GM12878 (cell line): ENCODE data around the gene KIF5C. TPM values are rescaled to one million over a fixed set of nuclear protein-coding genes. Genes with fewer than 3 reads are reported as not detected.

Experiments used
- ATAC-seq: fragments of 200-7000 bp; cut with Tn5 transposase; 3 replicates; pipeline ENCODE4 v1.9.1; 2020; ENCODE audit warnings: mild to moderate bottlenecking, moderate library complexity
- BruUV-seq: library from RNA; stranded (reverse); fragments of 400-500 nt; replicated peaks from 2 replicates; lab custom pipeline; 2021; lab: Mats Ljungman, UMichigan
- CTCF ChIA-PET: fragments of 300-600 bp; sonication (Branson Sonifier 250); formaldehyde crosslinking; extraction: SDS; loops from one replicate; lab custom pipeline; 2021; ENCODE audit warnings: inconsistent platforms; lab: Yijun Ruan, JAX
- POLR2A ChIA-PET: fragments of 350-600 bp; formaldehyde crosslinking; extraction: SDS; loops from one replicate; lab custom pipeline; 2021; ENCODE audit warnings: inconsistent platforms; lab: Charles Lee
- RAD21 ChIA-PET: fragments of 300-600 bp; sonication (Branson Sonifier 250); formaldehyde crosslinking; loops from one replicate; lab custom pipeline; 2023; ENCODE audit warnings: antibody characterized with exemption; ENCODE audit not compliant: unreplicated experiment; lab: Charles Lee
- SMC1A ChIA-PET: fragments of 300-600 bp; sonication (Branson Sonifier 250); formaldehyde crosslinking; loops from one replicate; lab custom pipeline; 2023; ENCODE audit not compliant: unreplicated experiment, uncharacterized antibody; lab: Charles Lee
- DNase-seq: peaks from one replicate; pipeline ENCODE4 v3.0.0-alpha.2; 2011; ENCODE audit warnings: low read depth, low spot score
- FAIRE-seq: peaks from 3 replicates; lab custom pipeline; 2011; peaks lifted over from hg19 to GRCh38; lab: Jason Lieb, UNC
- H2AFZ ChIP-seq: 2 replicates; pipeline ENCODE4 v1.6.0; 2011; ENCODE audit warnings: low read depth, low read length, control low read depth; ENCODE audit not compliant: control insufficient read depth
- H3K27ac ChIP-seq: 2 replicates; pipeline ENCODE4 v1.5.1; 2011; ENCODE audit warnings: control low read depth; ENCODE audit not compliant: control insufficient read depth, insufficient read depth
- H3K27me3 ChIP-seq, 2 experiments: replicated peaks in 1 of 2; 2 replicates each; pipeline versions ENCODE4 v1.6.0 to v1.6.1; 2011; ENCODE audit warnings: low read length in 1 of 2; ENCODE audit not compliant: control insufficient read depth in 2 of 2, insufficient read depth in 2 of 2
- H3K36me3 ChIP-seq, 2 experiments: 2 replicates each; pipeline ENCODE4 v1.5.1; 2011; ENCODE audit warnings: low read length in 1 of 2; ENCODE audit not compliant: control insufficient read depth in 2 of 2, insufficient read depth in 2 of 2
- H3K4me1 ChIP-seq: 2 replicates; pipeline ENCODE4 v1.6.1; 2011; ENCODE audit warnings: mild to moderate bottlenecking, low read length, moderate library complexity, mixed read lengths; ENCODE audit not compliant: control insufficient read depth, insufficient read depth
- H3K4me2 ChIP-seq: 2 replicates; pipeline ENCODE4 v1.6.0; 2011; ENCODE audit warnings: control low read depth; ENCODE audit not compliant: control insufficient read depth, insufficient read depth
- H3K4me3 ChIP-seq: fragments of 200-600 bp; sonication (generic); 2 replicates; pipeline ENCODE4 v1.5.1; 2016
- H3K79me2 ChIP-seq: 2 replicates; pipeline ENCODE4 v1.6.0; 2011; ENCODE audit warnings: low read length; ENCODE audit not compliant: control insufficient read depth, insufficient read depth
- H3K9ac ChIP-seq: 2 replicates; pipeline ENCODE4 v1.8.0; 2011; ENCODE audit warnings: low read length, control low read depth, mixed read lengths; ENCODE audit not compliant: control insufficient read depth, insufficient read depth
- H3K9me3 ChIP-seq: replicated peaks from 3 replicates; pipeline ENCODE4 v1.5.1; 2011; ENCODE audit warnings: mild to moderate bottlenecking, low read length; ENCODE audit not compliant: control insufficient read depth, insufficient read depth
- H4K20me1 ChIP-seq: 2 replicates; pipeline ENCODE4 v1.6.0; 2011; ENCODE audit not compliant: control insufficient read depth, insufficient read depth
- BACH1 ChIP-seq: fragments of 450-650 bp; IDR thresholded peaks from 2 replicates; pipeline ENCODE4 v1.6.1; 2017; ENCODE audit warnings: mild to moderate bottlenecking, borderline replicate concordance
- BHLHE40 ChIP-seq, 2 experiments: fragments of 450-650 bp in 1 of 2; IDR thresholded peaks; 2 replicates each; pipeline ENCODE4 v1.6.1; 2011 to 2017; ENCODE audit warnings: low read depth in 2 of 2, borderline replicate concordance in 1 of 2, improper control_type of control experiment in 1 of 2, low read length in 1 of 2, mild to moderate bottlenecking in 1 of 2
- CREB1 ChIP-seq: IDR thresholded peaks from 2 replicates; pipeline ENCODE4 v1.6.1; 2012; ENCODE audit warnings: low read depth, mild to moderate bottlenecking, inconsistent platforms
- ETV6 ChIP-seq, 2 experiments: fragments of 450-650 bp in 1 of 2; IDR thresholded peaks in 1 of 2; conservative IDR thresholded peaks in 1 of 2; 2 replicates each; pipeline ENCODE4 v1.6.1; 2014; ENCODE audit warnings: antibody characterized with exemption in 1 of 2, borderline replicate concordance in 1 of 2, low read depth in 1 of 2, mild to moderate bottlenecking in 1 of 2, moderate library complexity in 1 of 2
- KDM1A ChIP-seq: fragments of 200-600 bp; sonication (generic); IDR thresholded peaks from 2 replicates; pipeline ENCODE4 v1.6.1; 2016; ENCODE audit warnings: borderline replicate concordance
- KLF5 ChIP-seq: fragments of 450-650 bp; IDR thresholded peaks from 2 replicates; pipeline ENCODE4 v1.6.1; 2014; ENCODE audit warnings: mild to moderate bottlenecking; ENCODE audit not compliant: partially characterized antibody
- MEF2A ChIP-seq: IDR thresholded peaks from 2 replicates; pipeline ENCODE4 v1.6.1; 2011; ENCODE audit warnings: low read depth, mild to moderate bottlenecking, low read length, moderate library complexity; ENCODE audit not compliant: insufficient read depth
- NBN ChIP-seq: fragments of 450-650 bp; IDR thresholded peaks from 2 replicates; pipeline ENCODE4 v1.6.1; 2016
- NFYA ChIP-seq: IDR thresholded peaks from 2 replicates; pipeline ENCODE4 v1.6.1; 2011; ENCODE audit warnings: low read depth, mild to moderate bottlenecking, low read length, improper control_type of control experiment, borderline replicate concordance
- NFYB ChIP-seq: IDR thresholded peaks from 2 replicates; pipeline ENCODE4 v1.6.1; 2011; ENCODE audit warnings: low read depth, mild to moderate bottlenecking, low read length, improper control_type of control experiment, moderate library complexity; ENCODE audit not compliant: insufficient read depth
- PML ChIP-seq: IDR thresholded peaks from 2 replicates; pipeline ENCODE4 v1.6.1; 2012; ENCODE audit warnings: low read length, inconsistent platforms
- POU2F2 ChIP-seq: IDR thresholded peaks from 3 replicates; pipeline ENCODE4 v1.6.1; 2011; ENCODE audit warnings: low read depth, mild to moderate bottlenecking, low read length, borderline replicate concordance
- SIX5 ChIP-seq: IDR thresholded peaks from 2 replicates; pipeline ENCODE4 v1.6.1; 2011; ENCODE audit warnings: mild to moderate bottlenecking, low read depth, low read length, moderate library complexity; ENCODE audit not compliant: severe bottlenecking
- SMARCA5 ChIP-seq: fragments of 450-650 bp; IDR thresholded peaks from 2 replicates; pipeline ENCODE4 v1.6.1; 2017; ENCODE audit warnings: mild to moderate bottlenecking
- SREBF1 ChIP-seq: IDR thresholded peaks from 2 replicates; pipeline ENCODE4 v1.6.1; 2012; ENCODE audit warnings: mild to moderate bottlenecking, low read length
- SUZ12 ChIP-seq: fragments of 200-600 bp; sonication (generic); IDR thresholded peaks from one replicate; pipeline ENCODE4 v1.6.1; 2018; ENCODE audit warnings: antibody characterized with exemption, mild to moderate bottlenecking; ENCODE audit not compliant: unreplicated experiment
- in situ Hi-C: fragments of 300-500 bp; cut with MboI; formaldehyde crosslinking; loops from 9 replicates; pipeline ENCODE4 v1.14.3; 2018; ENCODE audit warnings: mixed read lengths
- intact Hi-C: fragments of 100-400 bp; cut with micrococcal nuclease; formaldehyde crosslinking; loops from one replicate; pipeline ENCODE4 v1.14.2; 2022; ENCODE audit not compliant: unreplicated experiment
- polyA plus RNA-seq, 11 experiments: library from polyadenylated mRNA; depleted of rRNA in 4 of 11; unstranded in 6 of 11; stranded (reverse) in 5 of 11; fragments of >200 nt; fragmentation: Nextera tagmentation in 4 of 11; fragmentation: Illumina TruSeq in 1 of 11; extraction: Ambion mirVana in 4 of 11; extraction: Trizol in 1 of 11; gene quantifications; 1 replicate in 1 of 11; 2 replicates in 10 of 11; pipeline versions ENCODE4 v1.2.1 to v1.2.3, GENCODE V29; 2011 to 2016; ENCODE audit warnings: inconsistent platforms in 2 of 11, missing spikeins in 2 of 11, low read depth in 1 of 11
- total RNA-seq, 4 experiments: library from RNA; depleted of rRNA in 3 of 4; stranded (reverse); fragments of >200 nt in 3 of 4; fragmentation: Illumina TruSeq in 1 of 4; extraction: Trizol in 1 of 4; gene quantifications; 2 replicates each; pipeline versions ENCODE4 v1.2.1 to v1.2.3, GENCODE V29; 2013 to 2021
- TF ChIP-seq, protein P1 (sequence below): fragments of 450-650 bp; formaldehyde crosslinking; IDR thresholded peaks from 2 replicates; pipeline ENCODE4 v1.5.0; 2022; ENCODE audit warnings: mild to moderate bottlenecking, missing genetic modification characterization

The KIF5C gene
- total and polyA plus RNA-seq, 10 of the 15 experiments (the other 5 are each of a cell fraction or from before 2014, with no cell fraction given) = 0.08 to 0.49 (median 0.24) TPM

DNA sequence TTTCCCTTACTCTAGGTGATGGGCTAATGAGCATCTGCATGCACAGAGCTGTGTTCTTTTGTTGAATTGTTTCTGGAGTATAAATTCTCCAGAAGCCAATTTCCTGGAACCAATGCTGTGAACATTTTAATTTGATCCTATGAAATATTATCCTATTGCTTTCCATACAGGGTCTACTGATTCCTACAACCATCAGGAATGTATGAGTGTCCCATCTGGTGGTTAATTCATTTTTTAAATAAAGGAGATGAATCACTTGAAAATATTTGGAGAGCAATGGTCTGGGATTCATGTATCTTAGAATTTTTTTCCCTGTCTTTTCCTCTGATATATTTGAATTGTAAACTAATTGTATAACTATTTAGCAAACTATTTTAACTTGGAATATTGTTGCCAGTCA lies 14.0 kb downstream of the KIF5C start:
- no peak overlapping the region for H3K4me3 ChIP-seq
- peaks cover 9 to 20% of the 10 kb centered on the region in 2 experiments; a peak in 3 of 4 replicates for H3K27me3 ChIP-seq
- H4K20me1 ChIP-seq = no peaks in the 10 kb centered on the region
- POLR2A ChIA-PET = no interaction called here
- no peak for FAIRE-seq
- TF ChIP-seq BACH1 (no peak), MEF2A (no peak), BHLHE40 (IDR thresholded peaks at IDR 0.05; ENCODE audit: borderline replicate concordance in 1 of 2, low read depth in 2 of 2, low read length in 1 of 2) (no peak), SREBF1 (no peak), NBN (no peak), KLF5 (no peak), SIX5 (no peak), CREB1 (no peak), POU2F2 (no peak), SUZ12 (no peak), KDM1A (no peak), NFYA (no peak), ETV6 (conservative IDR thresholded peaks at IDR 0.05 in 1 of 2, IDR thresholded peaks at IDR 0.05 in 1 of 2; ENCODE audit: borderline replicate concordance in 1 of 2, low read depth in 1 of 2) (no peak), NFYB (no peak), SMARCA5 (no peak), PML (no peak)
- TF ChIP-seq, protein P1, sequence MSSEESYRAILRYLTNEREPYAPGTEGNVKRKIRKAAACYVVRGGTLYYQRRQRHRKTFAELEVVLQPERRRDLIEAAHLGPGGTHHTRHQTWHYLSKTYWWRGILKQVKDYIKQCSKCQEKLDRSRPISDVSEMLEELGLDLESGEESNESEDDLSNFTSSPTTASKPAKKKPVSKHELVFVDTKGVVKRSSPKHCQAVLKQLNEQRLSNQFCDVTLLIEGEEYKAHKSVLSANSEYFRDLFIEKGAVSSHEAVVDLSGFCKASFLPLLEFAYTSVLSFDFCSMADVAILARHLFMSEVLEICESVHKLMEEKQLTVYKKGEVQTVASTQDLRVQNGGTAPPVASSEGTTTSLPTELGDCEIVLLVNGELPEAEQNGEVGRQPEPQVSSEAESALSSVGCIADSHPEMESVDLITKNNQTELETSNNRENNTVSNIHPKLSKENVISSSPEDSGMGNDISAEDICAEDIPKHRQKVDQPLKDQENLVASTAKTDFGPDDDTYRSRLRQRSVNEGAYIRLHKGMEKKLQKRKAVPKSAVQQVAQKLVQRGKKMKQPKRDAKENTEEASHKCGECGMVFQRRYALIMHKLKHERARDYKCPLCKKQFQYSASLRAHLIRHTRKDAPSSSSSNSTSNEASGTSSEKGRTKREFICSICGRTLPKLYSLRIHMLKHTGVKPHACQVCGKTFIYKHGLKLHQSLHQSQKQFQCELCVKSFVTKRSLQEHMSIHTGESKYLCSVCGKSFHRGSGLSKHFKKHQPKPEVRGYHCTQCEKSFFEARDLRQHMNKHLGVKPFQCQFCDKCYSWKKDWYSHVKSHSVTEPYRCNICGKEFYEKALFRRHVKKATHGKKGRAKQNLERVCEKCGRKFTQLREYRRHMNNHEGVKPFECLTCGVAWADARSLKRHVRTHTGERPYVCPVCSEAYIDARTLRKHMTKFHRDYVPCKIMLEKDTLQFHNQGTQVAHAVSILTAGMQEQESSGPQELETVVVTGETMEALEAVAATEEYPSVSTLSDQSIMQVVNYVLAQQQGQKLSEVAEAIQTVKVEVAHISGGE (CRISPR knock-in tag) = no peak
- TF ChIP-seq, all 136 proteins: peak for 0
- H3K4me2 ChIP-seq = no peak overlapping the region
- H3K27ac ChIP-seq = no peak overlapping the region
- no TSS peak for BruUV-seq
- DNase-seq = no peak
- ATAC-seq = no peak
- RAD21 ChIA-PET = no interaction called here
- intact Hi-C loops (no loop called here), in situ Hi-C loops (no loop called here)
- no peak overlapping the region for H3K9ac ChIP-seq
- no peak overlapping the region for H2AFZ ChIP-seq
- CTCF ChIA-PET = no interaction called here
- no peaks in the 10 kb centered on the region for H3K79me2 ChIP-seq
- H3K9me3 ChIP-seq = peaks cover 3% of the 10 kb centered on the region; the same call in 2 of the 3 replicates
- H3K4me1 ChIP-seq = no peaks in the 10 kb centered on the region
- no peaks in the 10 kb centered on the region for H3K36me3 ChIP-seq
- SMC1A ChIA-PET = no interaction called here
